NB4 (cell line): ENCODE measurements around the gene SEC24A.

Experiments used
- CTCF ChIP-seq: IDR thresholded peaks from one replicate; pipeline ENCODE4 v1.5.1; 2012; ENCODE audit warnings: low read depth, low read length
- MAX ChIP-seq: IDR thresholded peaks from 2 replicates; pipeline ENCODE4 v1.6.1; 2011; ENCODE audit warnings: low read depth, low read length
- MYC ChIP-seq: IDR thresholded peaks from 2 replicates; pipeline ENCODE4 v1.6.1; 2011; ENCODE audit warnings: low read depth, low read length
- POLR2A ChIP-seq: IDR thresholded peaks from 2 replicates; pipeline ENCODE4 v1.6.1; 2011; ENCODE audit warnings: mild to moderate bottlenecking; ENCODE audit not compliant: insufficient read length; ENCODE audit errors: extremely low read depth

- TF ChIP-seq CTCF (no peak), POLR2A (no peak), MAX (no peak), MYC (no peak)
These were observed 65.5 kb downstream of the SEC24A start for GRCh38 chr5:134714120-134714519.
